Measurements from ENCODE around the gene PEX11G. TPM values are rescaled to one million over a fixed set of nuclear protein-coding genes. Genes with fewer than 3 reads are reported as not detected.

The PEX11G gene
- total and polyA plus RNA-seq, 10 of the 15 experiments (the other 5 are each of a cell fraction or from before 2014, with no cell fraction given): 0.05 to 1.8 (median 0.73) TPM; not detected in 1

DNA sequence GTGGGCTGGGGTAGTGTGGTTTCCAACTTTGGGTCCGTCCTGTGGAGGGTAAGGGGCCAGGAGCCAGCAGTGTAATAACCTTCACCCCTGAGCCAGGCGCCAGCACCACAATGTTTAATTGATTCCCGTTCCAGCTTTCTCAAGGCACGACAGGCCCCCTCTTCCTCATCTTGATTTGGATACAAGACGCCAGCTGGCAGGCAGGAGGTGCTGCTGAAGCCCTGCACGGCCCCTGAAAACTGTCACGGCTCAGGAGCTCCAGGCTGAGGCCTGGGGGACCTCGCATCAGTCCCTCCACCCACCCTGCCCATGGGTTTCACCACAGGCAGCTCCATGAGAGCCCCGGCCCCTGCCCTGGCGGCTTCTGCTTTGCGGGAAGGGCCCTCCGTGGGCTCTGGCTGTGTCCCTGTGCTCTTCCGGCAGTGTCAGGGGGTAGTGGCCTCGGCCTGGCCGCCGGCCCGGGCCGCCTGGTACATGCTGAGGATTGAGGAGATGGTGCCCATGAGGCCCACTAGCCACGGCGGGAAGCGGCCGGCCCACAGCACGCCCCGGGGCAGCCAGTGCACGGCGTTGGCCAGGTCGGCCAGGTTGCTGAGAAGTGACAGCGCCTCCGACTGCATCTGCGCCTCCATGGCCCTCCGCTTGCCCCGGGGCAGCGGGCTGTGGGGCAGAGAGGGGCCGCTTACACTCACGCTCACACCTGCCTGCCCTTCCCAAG lies 11.9 kb downstream of the PEX11G start:
- in situ Hi-C loops (cut with MboI): no loop called here
- ChIA-PET RAD21 (ENCODE audit: unreplicated experiment) (no interaction called here), SMC1A (ENCODE audit: uncharacterized antibody, unreplicated experiment) (no interaction called here), CTCF (no interaction called here), POLR2A (no interaction called here)
- Histone ChIP-seq H3K9me3 (replicated peaks; ENCODE audit: control insufficient read depth, insufficient read depth, low read length) (no peaks in the 10 kb centered on the region), H3K4me3 (no peak overlapping the region), H3K4me2 (ENCODE audit: control insufficient read depth, insufficient read depth) (no peak overlapping the region), H3K27me3 (replicated peaks in 1 of 2; ENCODE audit: control insufficient read depth in 2 of 2, insufficient read depth in 2 of 2, low read length in 1 of 2) (no peaks in the 10 kb centered on the region), H3K36me3 (ENCODE audit: control insufficient read depth in 2 of 2, insufficient read depth in 2 of 2, low read length in 1 of 2) (no peaks in the 10 kb centered on the region), H3K79me2 (ENCODE audit: control insufficient read depth, insufficient read depth, low read length) (no peaks in the 10 kb centered on the region), H2AFZ (ENCODE audit: control insufficient read depth, low read depth, low read length) (no peak overlapping the region), H3K4me1 (ENCODE audit: control insufficient read depth, insufficient read depth, low read length) (peaks cover 15% of the 10 kb centered on the region), H4K20me1 (ENCODE audit: control insufficient read depth, insufficient read depth) (no peaks in the 10 kb centered on the region), H3K27ac (ENCODE audit: control insufficient read depth, insufficient read depth) (no peak overlapping the region), H3K9ac (ENCODE audit: control insufficient read depth, insufficient read depth, low read length) (no peak overlapping the region)
- no peak for DNase-seq (ENCODE audit: low read depth, low spot score)
- FAIRE-seq: no peak
- no peak for ATAC-seq
- WGBS (ENCODE audit: insufficient coverage, insufficient replicate concordance, low lambda C conversion rate, missing lambda C conversion rate): 75% methylated on average over 23 of the region's 35 CpGs
- intact Hi-C loops (cut with micrococcal nuclease; ENCODE audit: unreplicated experiment): no loop called here
- no TSS peak for BruUV-seq (replicated peaks)
- TF ChIP-seq, protein P1, sequence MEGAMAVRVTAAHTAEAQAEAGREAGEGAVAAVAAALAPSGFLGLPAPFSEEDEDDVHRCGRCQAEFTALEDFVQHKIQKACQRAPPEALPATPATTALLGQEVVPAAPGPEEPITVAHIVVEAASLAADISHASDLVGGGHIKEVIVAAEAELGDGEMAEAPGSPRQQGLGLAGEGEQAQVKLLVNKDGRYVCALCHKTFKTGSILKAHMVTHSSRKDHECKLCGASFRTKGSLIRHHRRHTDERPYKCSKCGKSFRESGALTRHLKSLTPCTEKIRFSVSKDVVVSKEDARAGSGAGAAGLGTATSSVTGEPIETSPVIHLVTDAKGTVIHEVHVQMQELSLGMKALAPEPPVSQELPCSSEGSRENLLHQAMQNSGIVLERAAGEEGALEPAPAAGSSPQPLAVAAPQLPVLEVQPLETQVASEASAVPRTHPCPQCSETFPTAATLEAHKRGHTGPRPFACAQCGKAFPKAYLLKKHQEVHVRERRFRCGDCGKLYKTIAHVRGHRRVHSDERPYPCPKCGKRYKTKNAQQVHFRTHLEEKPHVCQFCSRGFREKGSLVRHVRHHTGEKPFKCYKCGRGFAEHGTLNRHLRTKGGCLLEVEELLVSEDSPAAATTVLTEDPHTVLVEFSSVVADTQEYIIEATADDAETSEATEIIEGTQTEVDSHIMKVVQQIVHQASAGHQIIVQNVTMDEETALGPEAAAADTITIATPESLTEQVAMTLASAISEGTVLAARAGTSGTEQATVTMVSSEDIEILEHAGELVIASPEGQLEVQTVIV (IDR thresholded peaks at IDR 0.05; ENCODE audit: borderline replicate concordance, partially characterized antibody): no peak
- TF ChIP-seq MEF2B (IDR thresholded peaks at IDR 0.05; ENCODE audit: partially characterized antibody, poor library complexity, severe bottlenecking): no peak
- no peak for TF ChIP-seq KAT2A (conservative IDR thresholded peaks at IDR 0.05; ENCODE audit: control insufficient read depth, low read depth, low read length)
- TF ChIP-seq ZZZ3 (IDR thresholded peaks at IDR 0.05; ENCODE audit: control insufficient read depth, insufficient read length, low read depth): no peak
- TF ChIP-seq ZNF217 (IDR thresholded peaks at IDR 0.05): no peak
- TF ChIP-seq, protein P2, sequence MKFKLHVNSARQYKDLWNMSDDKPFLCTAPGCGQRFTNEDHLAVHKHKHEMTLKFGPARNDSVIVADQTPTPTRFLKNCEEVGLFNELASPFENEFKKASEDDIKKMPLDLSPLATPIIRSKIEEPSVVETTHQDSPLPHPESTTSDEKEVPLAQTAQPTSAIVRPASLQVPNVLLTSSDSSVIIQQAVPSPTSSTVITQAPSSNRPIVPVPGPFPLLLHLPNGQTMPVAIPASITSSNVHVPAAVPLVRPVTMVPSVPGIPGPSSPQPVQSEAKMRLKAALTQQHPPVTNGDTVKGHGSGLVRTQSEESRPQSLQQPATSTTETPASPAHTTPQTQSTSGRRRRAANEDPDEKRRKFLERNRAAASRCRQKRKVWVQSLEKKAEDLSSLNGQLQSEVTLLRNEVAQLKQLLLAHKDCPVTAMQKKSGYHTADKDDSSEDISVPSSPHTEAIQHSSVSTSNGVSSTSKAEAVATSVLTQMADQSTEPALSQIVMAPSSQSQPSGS (IDR thresholded peaks at IDR 0.05; ENCODE audit: low read length): no peak
- no peak for TF ChIP-seq BACH1 (IDR thresholded peaks at IDR 0.05; ENCODE audit: borderline replicate concordance)
- no peak for TF ChIP-seq NFIC (IDR thresholded peaks at IDR 0.05; ENCODE audit: low read depth, low read length)
- TF ChIP-seq SMAD5 (IDR thresholded peaks at IDR 0.05; ENCODE audit: low read depth): no peak
- TF ChIP-seq NFYB (IDR thresholded peaks at IDR 0.05; ENCODE audit: insufficient read depth, low read depth, low read length): no peak
- no peak for TF ChIP-seq MTA2 (IDR thresholded peaks at IDR 0.05; ENCODE audit: low read depth)
- TF ChIP-seq GABPA (IDR thresholded peaks at IDR 0.05; ENCODE audit: low read depth): no peak
- TF ChIP-seq TBL1XR1 (IDR thresholded peaks at IDR 0.05; ENCODE audit: low read depth, low read length): no peak
- TF ChIP-seq, protein P3, sequence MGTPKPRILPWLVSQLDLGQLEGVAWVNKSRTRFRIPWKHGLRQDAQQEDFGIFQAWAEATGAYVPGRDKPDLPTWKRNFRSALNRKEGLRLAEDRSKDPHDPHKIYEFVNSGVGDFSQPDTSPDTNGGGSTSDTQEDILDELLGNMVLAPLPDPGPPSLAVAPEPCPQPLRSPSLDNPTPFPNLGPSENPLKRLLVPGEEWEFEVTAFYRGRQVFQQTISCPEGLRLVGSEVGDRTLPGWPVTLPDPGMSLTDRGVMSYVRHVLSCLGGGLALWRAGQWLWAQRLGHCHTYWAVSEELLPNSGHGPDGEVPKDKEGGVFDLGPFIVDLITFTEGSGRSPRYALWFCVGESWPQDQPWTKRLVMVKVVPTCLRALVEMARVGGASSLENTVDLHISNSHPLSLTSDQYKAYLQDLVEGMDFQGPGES (IDR thresholded peaks at IDR 0.05): no peak
- TF ChIP-seq HDAC6 (IDR thresholded peaks at IDR 0.05; ENCODE audit: unreplicated experiment): no peak
- TF ChIP-seq MEF2A (IDR thresholded peaks at IDR 0.05; ENCODE audit: insufficient read depth, low read depth, low read length): no peak
- no peak for TF ChIP-seq SUZ12 (IDR thresholded peaks at IDR 0.05; ENCODE audit: unreplicated experiment)

All from GM12878 (cell line).